Skin epidermis (tissue), 12 donors: ENCODE results near the gene CLEC16A.
A peak's percentile ranks its signal among the peaks of the same experiment; 100 is the strongest.

Source experiments
- H3K27ac ChIP-seq, 21 experiments: fragments of 200-600 bp; sonication (generic) in 11 of 21; one replicate each; pipeline ENCODE4 v1.5.0; 2020; ENCODE audit warnings: mild to moderate bottlenecking in 3 of 21, inconsistent platforms in 2 of 21, moderate library complexity in 2 of 21
- H3K4me3 ChIP-seq, 7 experiments: fragments of 200-600 bp; sonication (generic) in 2 of 7; one replicate each; pipeline ENCODE4 v1.5.0; 2020; ENCODE audit warnings: inconsistent platforms in 2 of 7, mild to moderate bottlenecking in 2 of 7, moderate library complexity in 1 of 7

Gene CLEC16A

GRCh38 chr16:10982465-10983150 lies 38.2 kb downstream of the CLEC16A start:
- H3K4me3 ChIP-seq = no peak overlapping the region
- H3K27ac ChIP-seq = peak overlapping the region in 17 of 21 experiments; percentile 8 to 82 (median 37)

GRCh38 chr16:10983159-10983558 lies 38.8 kb downstream of the CLEC16A start:
- no peak overlapping the region for H3K4me3 ChIP-seq
- peak overlapping the region in 7 of 21 experiments; percentile 1 to 82 (median 32) for H3K27ac ChIP-seq

GRCh38 chr16:10984509-10984908 lies 40.1 kb downstream of the CLEC16A start:
- Histone ChIP-seq H3K27ac (no peak overlapping the region), H3K4me3 (no peak overlapping the region)

- H3K27ac ChIP-seq = peak overlapping the region in 4 of 21 experiments; percentile 1 to 68 (median 57)
- no peak overlapping the region for H3K4me3 ChIP-seq
These were observed 43.2 kb downstream of the CLEC16A start for GRCh38 chr16:10987361-10988163.

GRCh38 chr16:10988164-10988803 lies 43.9 kb downstream of the CLEC16A start:
- no peak overlapping the region for H3K4me3 ChIP-seq
- peak overlapping the region in 5 of 21 experiments; percentile 22 to 65 (median 49) for H3K27ac ChIP-seq

- Histone ChIP-seq H3K4me3 (no peak overlapping the region), H3K27ac (peak overlapping the region in 5 of 21 experiments; percentile 22 to 65 (median 49))
These were observed 44.5 kb downstream of the CLEC16A start for GRCh38 chr16:10988879-10989278.

- no peak overlapping the region for H3K27ac ChIP-seq
- H3K4me3 ChIP-seq = no peak overlapping the region
These were observed 45.2 kb downstream of the CLEC16A start for GRCh38 chr16:10989559-10989958.

GRCh38 chr16:10990378-10990777 lies 46.0 kb downstream of the CLEC16A start:
- H3K4me3 ChIP-seq = no peak overlapping the region
- H3K27ac ChIP-seq = peak overlapping the region in 1 of 21 experiments; percentile 27

- no peak overlapping the region for H3K27ac ChIP-seq
- H3K4me3 ChIP-seq = no peak overlapping the region
These were observed 47.7 kb downstream of the CLEC16A start for GRCh38 chr16:10992112-10992511.

- Histone ChIP-seq H3K27ac (peak overlapping the region in 2 of 21 experiments; percentile 3 to 34), H3K4me3 (no peak overlapping the region)
These were observed 48.4 kb downstream of the CLEC16A start for GRCh38 chr16:10992797-10993196.

GRCh38 chr16:10993649-10994048 lies 49.3 kb downstream of the CLEC16A start:
- Histone ChIP-seq H3K27ac (no peak overlapping the region), H3K4me3 (no peak overlapping the region)

GRCh38 chr16:10994571-10994970 lies 50.2 kb downstream of the CLEC16A start:
- H3K4me3 ChIP-seq = no peak overlapping the region

GRCh38 chr16:10995565-10995964 lies 51.2 kb downstream of the CLEC16A start:
- no peak overlapping the region for H3K27ac ChIP-seq
- H3K4me3 ChIP-seq = no peak overlapping the region

More at GRCh38 chr16:10994571-10994970, 50.2 kb downstream of the CLEC16A start:
- H3K27ac ChIP-seq = no peak overlapping the region

GRCh38 chr16:10997485-10997884 lies 53.1 kb downstream of the CLEC16A start:
- H3K27ac ChIP-seq = no peak overlapping the region
- no peak overlapping the region for H3K4me3 ChIP-seq

GRCh38 chr16:10999300-10999699 lies 54.9 kb downstream of the CLEC16A start:
- H3K27ac ChIP-seq = no peak overlapping the region
- H3K4me3 ChIP-seq = no peak overlapping the region

GRCh38 chr16:11001611-11002010 lies 57.2 kb downstream of the CLEC16A start:
- no peak overlapping the region for H3K27ac ChIP-seq

GRCh38 chr16:11003141-11003540 lies 58.8 kb downstream of the CLEC16A start:
- no peak overlapping the region for H3K27ac ChIP-seq
- H3K4me3 ChIP-seq = no peak overlapping the region

More at GRCh38 chr16:11001611-11002010, 57.2 kb downstream of the CLEC16A start:
- no peak overlapping the region for H3K4me3 ChIP-seq

- no peak overlapping the region for H3K4me3 ChIP-seq
- H3K27ac ChIP-seq = peak overlapping the region in 16 of 21 experiments; percentile 10 to 78 (median 48)
These were observed 60.0 kb downstream of the CLEC16A start for GRCh38 chr16:11004351-11004750.

GRCh38 chr16:11004973-11005610 lies 60.7 kb downstream of the CLEC16A start:
- Histone ChIP-seq H3K4me3 (no peak overlapping the region), H3K27ac (peak overlapping the region in 15 of 21 experiments; percentile 10 to 78 (median 42))

- Histone ChIP-seq H3K4me3 (no peak overlapping the region), H3K27ac (peak overlapping the region in 8 of 21 experiments; percentile 20 to 76 (median 33))
These were observed 61.2 kb downstream of the CLEC16A start for GRCh38 chr16:11005611-11005975.
